Left cardiac atrium (tissue), 4 donors: ENCODE results near the gene MPRIP. TPM values are rescaled to one million over a fixed set of nuclear protein-coding genes. Genes with fewer than 3 reads are reported as not detected.

Experiments
- ATAC-seq, 2 donors: fragments of 200-7000 bp; cut with Tn5 transposase; one replicate each; pipeline ENCODE4 v1.9.1; 2020; ENCODE audit warnings: mild to moderate bottlenecking in 2 of 2, moderate library complexity in 2 of 2
- DNase-seq: peaks from one replicate; pipeline ENCODE4 v3.0.0-alpha.2; 2020
- intact Hi-C, 2 donors: fragments of 100-400 bp; cut with DNase I; formaldehyde crosslinking; loops; one replicate each; pipeline versions ENCODE4 v1.14.1 to v1.15.1; 2022 to 2023
- total RNA-seq, 2 donors: library from RNA; stranded (reverse); fragmentation: NEBNext Ultra II Directional; extraction: Animal tissue kit (Norgen Biotek cat#: 25700); gene quantifications; one replicate each; pipeline ENCODE4 v1.2.1, GENCODE V29; 2021
- donor health status: DM: no; HTN: yes; CAD: no.
- donor health status: DM: no; HTN: yes; CAD: no; lungs with severe emphysema.
- donor health status: DM: yes; HTN: yes; CAD: no.
- donor health status: Dilated cardiomyopathy.

MPRIP gene
- total RNA-seq, 2 donors from 2014 or later = 247 to 329 TPM

DNA sequence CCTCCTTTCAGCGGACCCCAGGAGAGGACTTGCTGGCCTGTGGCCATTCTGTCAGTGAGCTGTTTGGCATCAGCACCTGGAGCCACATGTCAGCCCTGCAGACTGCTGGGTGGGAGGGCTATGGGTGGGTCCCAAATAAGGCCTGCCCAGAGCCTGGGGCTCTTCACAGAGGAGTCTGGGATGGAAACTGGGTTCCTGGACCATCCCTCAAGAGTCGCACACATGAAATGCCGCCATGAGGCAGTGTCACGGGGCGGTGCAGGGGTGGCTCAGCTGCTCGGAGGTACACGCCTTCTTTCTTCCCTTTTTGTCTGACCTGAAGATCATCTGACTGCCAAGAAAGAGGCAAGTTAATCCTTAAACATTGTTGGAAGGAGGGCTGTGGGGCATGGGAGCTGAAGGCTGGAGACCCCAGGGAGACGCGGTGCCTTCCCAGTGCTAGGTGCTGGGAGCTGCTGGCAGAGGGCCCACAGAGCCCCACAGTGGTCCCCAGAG lies 14.8 kb downstream of the MPRIP start:
- intact Hi-C loops = no loop called here
- no peak for DNase-seq
- no peak for ATAC-seq

DNA sequence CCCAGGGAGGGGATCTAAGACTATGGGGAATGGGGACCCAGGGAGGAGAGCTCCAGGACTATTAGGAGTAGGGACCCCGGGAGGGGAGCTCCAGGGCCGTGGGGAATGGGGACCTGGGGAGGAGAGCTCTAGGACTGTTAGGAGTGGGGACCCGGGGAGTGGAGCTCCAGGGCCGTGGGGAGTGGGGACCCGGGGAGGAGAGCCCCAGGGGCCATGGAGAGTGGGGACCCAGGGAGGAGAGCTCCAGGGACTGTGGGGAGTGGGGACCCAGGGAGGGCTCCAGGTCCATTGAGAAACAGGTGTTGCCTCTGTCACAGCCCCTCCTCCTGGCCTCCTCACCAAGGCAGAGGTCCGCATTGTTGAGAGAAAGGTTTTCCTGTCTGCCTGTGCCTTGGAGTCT lies 16.0 kb downstream of the MPRIP start:
- ATAC-seq (no peak), DNase-seq (no peak)
- intact Hi-C loops = no loop called here

DNA sequence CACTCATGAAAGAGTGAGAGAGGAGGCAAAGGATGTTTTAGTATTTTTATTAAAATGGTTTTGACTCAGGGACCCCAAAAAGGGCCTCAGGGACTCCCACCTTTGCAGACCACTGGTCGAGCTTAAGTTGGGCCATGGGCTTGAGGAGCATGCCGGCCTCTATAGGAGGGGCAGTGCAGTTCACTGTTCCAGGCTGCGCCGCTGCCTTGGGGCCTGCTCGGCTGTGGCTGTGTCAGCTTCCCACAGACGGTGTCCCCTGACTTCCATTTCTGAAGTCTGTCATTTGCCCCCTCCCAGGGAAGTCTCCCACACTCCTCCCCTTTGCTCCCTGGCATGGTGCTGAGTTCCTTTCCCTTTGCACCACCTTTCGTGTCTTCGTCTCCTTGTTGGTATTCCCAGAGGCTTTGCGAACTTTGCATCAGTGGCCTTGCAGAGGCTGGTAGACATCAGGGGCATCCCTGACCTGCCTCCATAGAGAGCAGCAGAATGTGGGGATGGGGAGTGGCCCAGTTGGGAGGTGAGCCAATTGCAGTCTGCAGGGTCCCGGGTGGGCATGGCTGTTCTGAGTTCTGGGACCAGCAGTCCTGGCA lies 17.1 kb downstream of the MPRIP start:
- DNase-seq (no peak), ATAC-seq (no peak)
- intact Hi-C loops = no loop called here

DNA sequence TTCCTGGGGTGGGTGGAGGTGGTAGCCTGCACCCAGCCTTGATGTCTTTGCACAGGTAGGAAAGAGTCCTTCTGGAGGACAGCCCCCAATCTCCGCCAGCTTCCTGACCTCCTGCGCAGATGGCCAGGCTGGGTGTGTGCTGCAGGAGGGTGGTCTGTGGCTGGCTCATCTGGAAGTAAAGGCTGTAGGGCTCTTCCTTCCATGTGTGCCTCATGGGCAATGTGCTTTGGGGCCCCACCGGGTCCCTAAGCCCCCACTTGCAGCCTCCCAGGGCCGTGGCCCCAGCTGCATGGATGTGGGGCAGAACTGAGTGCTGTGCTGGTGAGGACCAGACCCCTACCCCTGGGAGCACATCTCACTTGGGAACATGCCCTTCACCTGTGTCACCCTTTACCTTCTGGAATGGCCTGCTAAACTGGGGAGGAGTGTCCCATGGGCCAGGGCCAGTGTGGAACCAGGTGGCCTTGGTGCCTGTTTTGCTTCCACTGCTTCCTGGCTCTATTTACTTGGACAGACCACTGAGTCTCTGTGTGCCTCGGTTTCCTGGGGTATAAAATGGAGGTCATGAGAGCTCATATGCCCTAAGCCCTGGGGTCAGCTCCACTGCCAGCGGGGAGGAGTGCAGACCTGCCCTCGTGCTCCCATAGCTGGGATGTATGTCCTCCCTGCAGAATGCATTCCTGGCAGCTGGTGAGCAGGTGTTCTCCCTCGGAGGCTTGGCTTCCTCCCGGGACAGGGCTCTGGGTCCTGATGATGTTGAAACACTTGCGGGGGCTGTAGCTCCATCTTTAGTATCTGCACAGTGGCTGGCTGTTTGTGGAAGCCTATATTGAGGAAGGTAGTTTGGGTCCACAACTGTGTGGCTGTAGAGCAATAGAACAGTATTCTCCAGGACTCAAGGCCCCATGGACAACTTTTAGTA lies 18.0 kb downstream of the MPRIP start:
- ATAC-seq (no peak), DNase-seq (peak; percentile 15)
- intact Hi-C loops = no loop called here

DNA sequence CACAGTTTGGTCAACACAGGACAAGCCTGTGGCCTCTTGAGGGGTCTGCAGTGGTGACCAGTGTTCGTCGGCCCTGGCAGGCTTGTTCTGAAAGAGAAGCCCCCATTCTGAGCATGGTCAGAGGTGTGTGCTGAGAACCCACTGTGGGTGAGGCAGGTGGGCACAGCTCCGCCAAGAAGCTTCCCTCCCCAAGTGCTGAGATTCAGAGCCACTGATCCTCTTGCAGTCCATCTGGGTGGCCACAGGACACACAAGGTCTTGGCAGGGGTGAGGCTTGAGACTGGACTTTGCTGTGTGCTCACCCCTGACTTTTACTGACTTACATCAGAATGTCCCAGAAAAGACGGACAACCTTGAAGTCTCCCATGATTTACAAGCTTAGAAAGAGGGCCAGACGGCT lies 18.7 kb downstream of the MPRIP start:
- peak; percentile 9 for DNase-seq
- ATAC-seq = no peak
- intact Hi-C loops = no loop called here

DNA sequence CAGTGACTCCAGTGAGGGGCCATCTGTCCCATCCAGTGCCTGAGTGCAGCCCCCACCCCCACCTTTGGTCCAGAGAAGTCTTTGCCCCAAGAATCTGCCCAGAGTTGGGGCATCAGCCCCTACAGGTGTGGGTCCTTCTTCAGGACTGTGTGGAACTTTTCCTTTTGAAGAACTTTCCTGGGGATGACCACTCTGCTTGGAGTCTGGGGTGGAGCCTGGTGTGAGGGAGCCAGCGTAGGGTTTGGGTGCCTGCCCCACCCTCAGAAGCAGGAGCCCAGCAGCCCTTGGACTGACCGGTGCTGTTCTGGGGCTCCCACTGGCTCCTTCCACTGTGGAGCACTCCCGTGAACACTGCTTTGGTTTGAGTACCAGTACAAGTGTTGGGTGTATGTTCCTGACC lies 19.3 kb downstream of the MPRIP start:
- ATAC-seq (no peak), DNase-seq (peak; percentile 10)
- intact Hi-C loops = no loop called here

DNA sequence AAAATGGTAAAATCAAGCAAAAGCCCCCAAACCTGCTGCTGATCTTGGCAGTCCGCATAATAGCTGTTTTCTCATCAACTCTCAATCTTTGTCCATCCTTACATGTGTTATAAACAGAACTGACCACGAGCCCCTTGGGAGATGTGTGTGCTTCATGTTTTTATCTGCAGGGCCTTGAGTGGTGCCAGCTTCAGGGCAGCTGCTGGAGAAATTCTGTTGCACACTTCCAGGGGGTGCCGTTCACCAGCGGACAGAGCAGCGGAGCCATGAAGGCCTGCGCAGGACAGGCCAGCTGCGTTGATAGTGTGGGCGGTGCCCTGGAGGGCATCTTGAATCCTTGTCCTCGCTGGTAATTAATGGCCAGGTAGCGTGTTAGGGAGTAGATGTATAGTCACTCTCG lies 20.1 kb downstream of the MPRIP start:
- intact Hi-C loops = no loop called here
- DNase-seq (peak; percentile 16), ATAC-seq (peak; percentile 9 to 28)

DNA sequence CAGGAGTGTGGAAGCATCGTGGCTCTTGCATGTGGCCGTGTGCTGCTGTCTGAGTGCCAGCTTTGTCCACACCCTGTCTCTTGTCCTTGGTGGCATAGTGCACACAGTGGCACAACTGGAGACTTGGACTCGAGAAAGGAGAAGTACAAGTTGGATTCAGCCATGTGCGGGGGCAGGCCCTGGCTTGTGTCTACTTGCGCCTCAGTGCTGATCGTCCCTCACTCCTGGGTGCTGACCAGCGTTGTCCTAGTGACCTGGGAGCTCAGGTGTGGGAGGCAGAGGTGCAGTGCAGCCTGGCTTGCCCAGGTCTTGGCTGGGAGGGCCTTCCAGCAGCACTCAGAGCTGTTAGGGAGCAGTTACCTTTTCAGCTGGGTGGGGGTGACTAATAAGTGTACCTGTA lies 20.6 kb downstream of the MPRIP start:
- DNase-seq (peak; percentile 24), ATAC-seq (peak; percentile 16 to 47)
- intact Hi-C loops = no loop called here

DNA sequence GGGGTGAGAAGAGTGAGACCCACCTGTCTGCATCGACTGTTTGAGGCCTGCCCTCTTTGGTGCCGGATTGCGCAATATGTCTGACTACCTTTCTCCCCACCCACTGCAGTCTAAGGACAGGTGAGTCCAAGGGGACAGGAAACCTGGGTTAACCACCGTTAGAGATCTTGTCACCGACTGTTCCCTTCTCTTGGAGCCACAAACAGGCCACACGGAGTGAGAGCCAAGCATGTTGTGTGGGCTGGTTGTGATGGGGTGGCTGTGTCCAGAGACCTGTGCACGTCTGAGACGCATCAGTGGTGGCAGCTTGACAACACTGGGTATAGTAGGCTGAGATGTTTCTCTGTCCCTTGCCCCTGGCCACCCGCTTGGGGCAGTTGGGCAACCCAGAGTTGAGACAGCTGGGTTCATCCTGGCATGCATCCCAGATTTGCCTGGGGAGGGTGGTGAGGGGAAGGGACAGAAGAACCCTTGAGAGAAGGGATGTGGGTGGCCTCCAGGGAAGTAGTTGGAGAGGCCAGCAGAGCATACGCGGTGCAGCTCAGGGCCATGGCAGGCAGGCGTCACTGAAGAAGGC lies 21.4 kb downstream of the MPRIP start:
- intact Hi-C loops = no loop called here
- DNase-seq (peak; percentile 67), ATAC-seq (peak; percentile 63 to 69)

DNA sequence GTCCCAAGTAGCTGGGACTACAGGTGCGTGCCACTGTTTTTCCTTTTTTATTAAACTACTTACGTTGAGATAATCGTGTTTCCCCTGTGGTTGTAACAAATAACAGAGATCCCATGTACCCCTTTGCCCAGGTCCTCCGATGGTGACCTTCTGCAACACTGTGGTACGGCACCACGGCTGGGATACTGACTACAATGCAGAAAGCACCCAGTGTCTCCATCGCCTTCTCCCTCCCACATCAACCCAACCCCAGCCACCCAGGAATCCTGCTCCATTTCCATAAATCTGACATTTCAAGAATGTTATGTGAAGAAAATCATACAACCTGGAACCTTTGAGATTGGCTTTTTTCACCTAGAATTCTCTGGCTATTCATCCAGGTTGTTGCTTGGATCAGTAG lies 22.1 kb downstream of the MPRIP start:
- no peak for ATAC-seq
- peak; percentile 11 for DNase-seq
- intact Hi-C loops = no loop called here

DNA sequence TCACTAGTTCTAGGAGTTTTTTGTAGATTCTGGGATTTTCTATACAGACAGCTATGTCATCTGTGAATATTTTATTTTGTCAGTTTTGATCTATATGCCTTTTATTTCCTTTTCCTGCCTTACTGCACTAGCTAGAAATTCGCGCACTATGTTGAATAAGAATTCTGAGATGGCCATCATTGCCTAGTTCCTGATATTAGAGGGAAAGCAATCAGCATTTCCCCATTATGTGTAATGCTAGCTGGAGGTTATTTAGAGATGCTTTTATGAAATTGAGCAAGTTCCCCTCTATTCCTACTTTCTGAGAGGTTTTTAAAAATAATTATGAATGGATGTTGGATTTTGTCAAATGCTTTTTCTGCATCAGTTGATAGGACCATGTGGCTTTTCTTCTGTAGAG lies 23.8 kb downstream of the MPRIP start:
- ATAC-seq = no peak
- intact Hi-C loops = no loop called here
- no peak for DNase-seq

DNA sequence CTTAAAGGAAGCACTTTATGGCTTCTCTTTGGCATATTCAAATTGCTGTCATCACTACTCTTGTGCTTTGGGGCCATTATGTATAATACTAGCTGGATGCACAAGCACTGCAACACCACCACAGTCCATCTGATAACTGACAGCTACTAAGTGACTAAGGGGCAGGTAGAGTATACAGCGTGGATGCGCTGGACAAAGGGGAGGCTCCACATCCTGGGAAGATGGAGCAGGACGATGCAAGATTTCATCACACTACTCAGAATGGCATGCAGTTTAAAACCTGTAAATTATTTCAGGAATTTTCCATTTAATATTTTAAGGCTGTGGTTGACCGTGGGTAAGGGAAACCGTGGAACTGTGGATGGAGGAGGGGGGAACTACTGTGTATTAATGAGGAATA lies 25.0 kb downstream of the MPRIP start:
- intact Hi-C loops = no loop called here
- DNase-seq = peak; percentile 14

DNA sequence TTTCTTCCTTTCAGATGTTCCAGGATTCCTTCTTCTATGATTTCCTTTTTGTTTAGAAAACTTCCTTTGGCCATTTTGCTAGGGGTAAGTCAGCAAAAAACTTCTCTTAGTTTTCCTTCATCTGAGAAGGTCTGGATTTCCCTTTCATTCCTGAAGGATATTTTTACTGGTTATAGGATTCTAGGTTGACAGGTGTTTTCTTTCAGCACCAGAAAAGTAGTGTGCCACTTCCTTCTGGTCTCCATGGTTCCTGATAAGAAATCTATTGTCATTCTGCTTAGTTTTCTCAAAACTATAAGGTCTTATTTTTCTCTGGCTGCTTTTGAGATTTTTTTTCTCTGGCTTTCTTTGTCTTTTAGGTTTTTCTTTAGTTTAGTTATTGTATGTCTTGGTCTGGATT lies 27.6 kb downstream of the MPRIP start:
- no peak for ATAC-seq
- no peak for DNase-seq

More for the DNA sequence above, 25.0 kb downstream of the MPRIP start:
- peak in 1 of 2 donors; percentile 32 for ATAC-seq

DNA sequence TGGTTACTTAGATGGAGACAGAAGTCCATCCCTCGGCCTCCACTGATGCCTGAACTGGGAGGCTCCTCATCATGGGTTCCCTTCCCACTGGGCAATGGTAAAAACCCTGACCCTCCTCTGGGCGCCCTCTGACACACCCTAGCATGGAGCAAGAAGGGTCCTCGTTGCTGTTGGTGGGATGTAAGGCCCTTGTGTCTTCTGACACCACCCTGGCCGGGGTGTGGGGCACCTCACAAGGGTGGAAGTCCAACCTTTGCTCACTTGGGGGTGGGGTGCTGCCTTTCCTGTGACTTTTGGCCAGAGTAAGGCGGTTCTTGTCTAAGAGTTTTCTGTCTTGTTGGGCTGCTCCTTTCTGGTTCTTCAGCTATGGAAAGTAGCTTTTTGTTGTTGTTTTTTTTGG lies 28.7 kb downstream of the MPRIP start:
- DNase-seq (peak; percentile 3), ATAC-seq (no peak)
- intact Hi-C loops = no loop called here

More for the DNA sequence above, 27.6 kb downstream of the MPRIP start:
- intact Hi-C loops = no loop called here

DNA sequence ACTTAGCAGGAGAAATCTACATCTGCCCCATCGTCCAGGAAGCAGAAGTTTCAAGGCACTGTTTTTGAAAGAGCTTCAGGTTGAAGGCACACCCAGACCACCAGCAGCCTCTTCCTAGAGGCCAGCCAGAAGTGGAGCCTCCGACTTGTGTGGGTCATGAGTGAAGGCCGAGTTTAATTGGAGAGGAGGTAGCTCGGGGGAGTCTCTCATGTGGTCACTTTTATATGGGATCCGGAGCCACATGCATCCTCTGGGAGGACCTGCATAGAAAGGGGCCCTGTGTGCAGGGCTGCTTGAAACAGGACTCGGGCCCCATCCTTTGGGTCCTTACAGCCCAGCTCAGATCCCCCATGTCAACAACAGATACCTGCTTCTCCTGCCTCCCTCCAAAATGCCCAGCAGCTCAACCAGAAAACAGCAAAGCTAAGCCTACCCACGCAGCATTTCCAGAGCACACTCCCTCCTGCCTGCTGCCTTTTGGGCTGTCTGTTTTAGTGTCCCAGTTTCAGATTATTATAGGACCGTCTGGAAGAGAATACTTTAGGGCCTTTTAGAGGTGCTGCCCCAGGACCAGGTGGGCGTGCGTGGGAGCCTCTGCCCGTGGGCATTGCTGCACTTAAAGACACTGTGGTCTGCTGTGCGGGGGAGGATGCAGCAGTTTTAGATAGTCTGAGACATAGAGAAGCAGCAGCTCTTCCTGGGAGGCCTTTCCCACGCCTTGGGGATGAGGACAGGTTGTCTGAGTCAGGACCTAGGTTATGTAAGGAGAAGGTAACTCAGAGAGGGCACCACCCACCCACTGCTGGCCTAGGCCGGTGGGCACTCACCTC lies 29.5 kb downstream of the MPRIP start:
- DNase-seq (peak; percentile 8), ATAC-seq (peak in 1 of 2 donors; percentile 16)
- intact Hi-C loops = no loop called here

DNA sequence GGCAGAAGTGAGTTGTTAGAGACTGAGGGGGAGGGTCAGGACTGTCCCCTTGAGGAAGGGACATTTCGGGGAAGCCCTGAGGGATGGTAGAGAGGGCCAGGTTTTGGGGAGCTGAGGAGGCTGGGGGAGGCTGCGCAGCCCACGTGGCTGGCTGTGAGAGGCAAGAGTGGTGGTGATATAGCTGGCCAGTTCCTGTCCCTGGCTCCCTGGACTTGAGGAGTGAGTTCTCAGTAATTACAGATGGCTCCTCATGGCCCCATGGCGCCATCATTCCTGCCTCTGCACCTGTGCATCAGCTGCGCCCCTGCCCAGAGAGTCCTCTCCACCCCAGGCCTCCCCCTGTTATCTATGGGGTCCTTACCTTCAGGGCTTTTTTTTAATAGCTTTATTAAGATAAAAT lies 30.3 kb downstream of the MPRIP start:
- DNase-seq = peak; percentile 3
- intact Hi-C loops = no loop called here
- no peak for ATAC-seq

DNA sequence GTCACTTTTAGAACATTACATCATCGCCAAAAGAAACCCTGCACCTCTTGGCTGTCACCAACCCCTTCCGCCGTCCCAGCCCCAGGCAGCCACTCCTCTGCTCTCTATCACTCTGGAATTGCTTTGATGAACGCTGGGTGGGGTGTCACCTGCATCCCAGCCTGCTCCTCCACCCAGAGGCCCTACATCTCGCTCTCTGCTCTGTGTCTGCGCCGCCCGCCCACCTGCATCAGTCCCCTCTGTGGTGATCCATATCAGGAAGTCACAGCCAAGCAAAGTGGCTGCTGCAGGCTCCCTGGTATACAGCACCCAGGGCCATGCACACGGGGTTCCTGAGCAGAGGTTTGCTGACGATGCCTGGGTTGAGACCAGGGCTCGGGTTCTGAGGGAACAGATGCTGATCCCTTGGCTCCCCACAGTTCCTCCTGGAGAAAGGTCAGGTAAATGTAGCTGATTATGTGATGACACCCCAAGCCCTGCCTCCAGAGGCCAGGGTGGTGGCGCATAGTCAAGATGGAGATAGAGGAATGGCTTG lies 30.8 kb downstream of the MPRIP start:
- peak; percentile 12 for DNase-seq
- peak; percentile 29 to 34 for ATAC-seq
- intact Hi-C loops = no loop called here

DNA sequence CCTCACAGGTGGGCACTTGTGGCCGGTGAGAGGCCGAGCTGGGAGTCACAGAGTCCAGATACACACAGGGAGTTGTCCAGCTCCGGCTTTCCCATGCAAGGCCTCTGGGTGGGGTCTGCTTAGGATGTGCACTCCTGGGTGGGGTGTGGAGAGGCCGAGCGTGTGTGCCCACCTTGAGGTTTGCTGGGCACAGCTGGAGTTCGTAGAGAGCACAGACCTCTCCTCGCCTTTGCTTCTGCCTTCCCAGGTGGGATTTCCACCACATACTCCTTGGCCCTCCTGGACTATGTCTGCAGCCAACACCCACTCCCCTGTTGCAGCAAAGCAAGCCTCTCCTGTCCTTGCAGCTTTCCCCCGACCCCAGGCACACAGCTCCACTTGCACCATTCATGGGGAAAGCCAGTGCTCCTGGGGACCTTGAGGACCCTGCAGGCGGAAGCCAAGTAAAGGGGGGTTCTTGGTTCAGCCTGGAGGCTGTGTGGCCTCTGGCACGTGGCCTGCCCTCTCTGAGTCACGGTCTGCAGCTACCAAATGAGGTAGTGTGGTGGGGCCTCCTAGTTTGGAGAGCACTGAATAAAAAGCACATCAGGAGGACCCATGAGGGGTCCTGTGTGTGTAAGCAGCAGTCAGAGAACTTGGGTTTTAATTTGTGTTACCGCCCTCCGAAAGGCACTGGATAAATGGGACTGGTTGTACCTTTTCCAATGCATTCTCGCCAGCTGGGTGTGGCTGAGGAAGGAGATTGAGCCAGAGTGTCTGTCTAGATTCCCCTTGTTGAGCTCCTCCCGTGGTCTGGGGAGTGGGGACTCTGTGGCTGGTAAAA lies 31.5 kb downstream of the MPRIP start:
- peak; percentile 42 for DNase-seq
- ATAC-seq = peak in 1 of 2 donors; percentile 55

More for the DNA sequence above, 31.5 kb downstream of the MPRIP start:
- intact Hi-C loops = no loop called here
